IPS-18c (cell line): Measurements from ENCODE around the gene REXO2.

ENCODE experiments used
- H3K4me3 ChIP-seq: 2 replicates; pipeline ENCODE4 v1.7.0; 2013; ENCODE audit warnings: low read depth, mild to moderate bottlenecking, low read length, moderate library complexity; ENCODE audit not compliant: insufficient read depth
- H3K9me3 ChIP-seq: one replicate; pipeline ENCODE4 v1.6.1; 2013; ENCODE audit warnings: mild to moderate bottlenecking, low read length, moderate library complexity; ENCODE audit not compliant: control insufficient read depth, insufficient read depth

REXO2 gene

GRCh38 chr11:114433376-114433775 lies 5.9 kb upstream of the REXO2 start:
- no peaks in the 10 kb centered on the region for H3K9me3 ChIP-seq
- H3K4me3 ChIP-seq = no peak overlapping the region

GRCh38 chr11:114438303-114438702 lies 964 bp upstream of the REXO2 start:
- Histone ChIP-seq H3K9me3 (no peaks in the 10 kb centered on the region), H3K4me3 (no peak overlapping the region; the same call in 1 of the 2 replicates)

GRCh38 chr11:114440121-114440860 lies 1.0 kb downstream of the REXO2 start:
- peak overlapping the region; percentile 98 for H3K4me3 ChIP-seq
- no peaks in the 10 kb centered on the region for H3K9me3 ChIP-seq

- Histone ChIP-seq H3K4me3 (0 out of 2 replicates have a peak overlapping the region, but pooled peaks have one; percentile 98), H3K9me3 (no peaks in the 10 kb centered on the region)
These were observed 1.9 kb downstream of the REXO2 start for GRCh38 chr11:114440971-114441763.

- no peak overlapping the region for H3K4me3 ChIP-seq
- no peaks in the 10 kb centered on the region for H3K9me3 ChIP-seq
These were observed 2.7 kb downstream of the REXO2 start for GRCh38 chr11:114441921-114442320.

- H3K4me3 ChIP-seq = no peak overlapping the region
- H3K9me3 ChIP-seq = no peaks in the 10 kb centered on the region
These were observed 3.3 kb downstream of the REXO2 start for GRCh38 chr11:114442536-114442935.

- Histone ChIP-seq H3K4me3 (no peak overlapping the region), H3K9me3 (no peaks in the 10 kb centered on the region)
These were observed 8.2 kb downstream of the REXO2 start for GRCh38 chr11:114447444-114447843.

- Histone ChIP-seq H3K4me3 (no peak overlapping the region), H3K9me3 (no peaks in the 10 kb centered on the region)
These were observed 8.6 kb downstream of the REXO2 start for GRCh38 chr11:114447892-114448291.

GRCh38 chr11:114448749-114449482 lies 9.6 kb downstream of the REXO2 start:
- Histone ChIP-seq H3K9me3 (no peaks in the 10 kb centered on the region), H3K4me3 (no peak overlapping the region)

- Histone ChIP-seq H3K9me3 (no peaks in the 10 kb centered on the region), H3K4me3 (no peak overlapping the region)
These were observed 10.6 kb downstream of the REXO2 start for GRCh38 chr11:114449845-114450244.

GRCh38 chr11:114452399-114452798 lies 13.1 kb downstream of the REXO2 start:
- Histone ChIP-seq H3K4me3 (no peak overlapping the region), H3K9me3 (no peaks in the 10 kb centered on the region)

- Histone ChIP-seq H3K4me3 (no peak overlapping the region), H3K9me3 (no peaks in the 10 kb centered on the region)
These were observed 24.7 kb downstream of the REXO2 start for GRCh38 chr11:114463999-114464398.

GRCh38 chr11:114466742-114467141 lies 27.5 kb downstream of the REXO2 start:
- no peak overlapping the region for H3K4me3 ChIP-seq

GRCh38 chr11:114472661-114473060 lies 33.4 kb downstream of the REXO2 start:
- no peaks in the 10 kb centered on the region for H3K9me3 ChIP-seq
- no peak overlapping the region for H3K4me3 ChIP-seq

More at GRCh38 chr11:114466742-114467141, 27.5 kb downstream of the REXO2 start:
- no peaks in the 10 kb centered on the region for H3K9me3 ChIP-seq

- Histone ChIP-seq H3K4me3 (no peak overlapping the region), H3K9me3 (no peaks in the 10 kb centered on the region)
These were observed 38.7 kb downstream of the REXO2 start for GRCh38 chr11:114478001-114478410.

- H3K9me3 ChIP-seq = no peaks in the 10 kb centered on the region
- no peak overlapping the region for H3K4me3 ChIP-seq
These were observed 39.5 kb downstream of the REXO2 start for GRCh38 chr11:114478768-114479167.

- Histone ChIP-seq H3K4me3 (no peak overlapping the region), H3K9me3 (no peaks in the 10 kb centered on the region)
These were observed 40.1 kb downstream of the REXO2 start for GRCh38 chr11:114479331-114479730.

- Histone ChIP-seq H3K4me3 (no peak overlapping the region), H3K9me3 (no peaks in the 10 kb centered on the region)
These were observed 42.8 kb downstream of the REXO2 start for GRCh38 chr11:114482114-114482513.
